WI38 (cell line): ENCODE results near the gene AMMECR1.

Experiments used
- H3K4me3 ChIP-seq: 2 replicates; pipeline ENCODE4 v1.5.1; 2011; ENCODE audit warnings: low read depth, mild to moderate bottlenecking, control low read depth, low read length
- TF ChIP-seq, protein P1 (sequence below): IDR thresholded peaks from 2 replicates; pipeline ENCODE4 v1.5.1; 2012; ENCODE audit warnings: low read depth, mild to moderate bottlenecking, control low read depth, low read length

Gene AMMECR1

DNA sequence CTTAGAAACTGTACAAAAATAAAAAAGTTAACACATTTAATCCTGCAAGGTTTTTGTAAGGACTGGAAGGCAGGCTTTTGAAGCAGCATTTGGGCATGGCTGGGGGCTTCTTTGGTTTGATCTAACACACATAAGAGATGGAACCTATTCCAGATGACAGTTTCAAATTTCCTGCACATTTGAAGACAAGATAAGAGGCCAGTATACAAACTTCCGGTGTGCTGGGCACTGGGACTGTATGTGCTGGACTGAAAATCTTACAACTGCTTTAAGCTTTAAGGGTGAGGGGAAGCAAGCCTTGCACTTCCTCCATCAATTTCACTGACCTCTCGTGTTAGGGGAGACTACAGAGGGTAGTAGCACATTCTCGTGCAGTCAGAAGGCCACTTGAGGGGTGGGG, 122.9 kb downstream of the AMMECR1 start:
- no peak overlapping the region for H3K4me3 ChIP-seq
- TF ChIP-seq, protein P1, sequence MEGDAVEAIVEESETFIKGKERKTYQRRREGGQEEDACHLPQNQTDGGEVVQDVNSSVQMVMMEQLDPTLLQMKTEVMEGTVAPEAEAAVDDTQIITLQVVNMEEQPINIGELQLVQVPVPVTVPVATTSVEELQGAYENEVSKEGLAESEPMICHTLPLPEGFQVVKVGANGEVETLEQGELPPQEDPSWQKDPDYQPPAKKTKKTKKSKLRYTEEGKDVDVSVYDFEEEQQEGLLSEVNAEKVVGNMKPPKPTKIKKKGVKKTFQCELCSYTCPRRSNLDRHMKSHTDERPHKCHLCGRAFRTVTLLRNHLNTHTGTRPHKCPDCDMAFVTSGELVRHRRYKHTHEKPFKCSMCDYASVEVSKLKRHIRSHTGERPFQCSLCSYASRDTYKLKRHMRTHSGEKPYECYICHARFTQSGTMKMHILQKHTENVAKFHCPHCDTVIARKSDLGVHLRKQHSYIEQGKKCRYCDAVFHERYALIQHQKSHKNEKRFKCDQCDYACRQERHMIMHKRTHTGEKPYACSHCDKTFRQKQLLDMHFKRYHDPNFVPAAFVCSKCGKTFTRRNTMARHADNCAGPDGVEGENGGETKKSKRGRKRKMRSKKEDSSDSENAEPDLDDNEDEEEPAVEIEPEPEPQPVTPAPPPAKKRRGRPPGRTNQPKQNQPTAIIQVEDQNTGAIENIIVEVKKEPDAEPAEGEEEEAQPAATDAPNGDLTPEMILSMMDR, result no peak

DNA sequence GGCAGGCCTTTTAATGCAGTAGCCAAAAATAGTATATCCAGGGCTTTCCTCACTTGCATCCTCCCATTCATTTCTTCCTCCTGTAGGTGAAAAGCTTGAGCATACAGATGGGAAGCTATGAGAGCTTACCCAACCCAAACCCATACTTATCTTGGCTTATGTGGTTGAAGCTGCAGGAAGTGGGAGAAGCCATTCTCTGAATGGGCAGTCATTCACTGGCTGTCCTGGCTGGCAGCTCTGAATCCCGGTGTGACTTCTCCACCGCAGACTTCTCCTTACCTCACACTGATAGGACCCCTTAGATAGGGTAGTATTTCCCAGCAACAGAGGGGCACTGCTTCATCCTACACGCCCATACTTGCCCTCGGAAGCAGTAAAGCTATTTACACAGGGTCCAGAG, 125.4 kb downstream of the AMMECR1 start:
- TF ChIP-seq, protein P1, result no peak
- H3K4me3 ChIP-seq, result no peak overlapping the region

DNA sequence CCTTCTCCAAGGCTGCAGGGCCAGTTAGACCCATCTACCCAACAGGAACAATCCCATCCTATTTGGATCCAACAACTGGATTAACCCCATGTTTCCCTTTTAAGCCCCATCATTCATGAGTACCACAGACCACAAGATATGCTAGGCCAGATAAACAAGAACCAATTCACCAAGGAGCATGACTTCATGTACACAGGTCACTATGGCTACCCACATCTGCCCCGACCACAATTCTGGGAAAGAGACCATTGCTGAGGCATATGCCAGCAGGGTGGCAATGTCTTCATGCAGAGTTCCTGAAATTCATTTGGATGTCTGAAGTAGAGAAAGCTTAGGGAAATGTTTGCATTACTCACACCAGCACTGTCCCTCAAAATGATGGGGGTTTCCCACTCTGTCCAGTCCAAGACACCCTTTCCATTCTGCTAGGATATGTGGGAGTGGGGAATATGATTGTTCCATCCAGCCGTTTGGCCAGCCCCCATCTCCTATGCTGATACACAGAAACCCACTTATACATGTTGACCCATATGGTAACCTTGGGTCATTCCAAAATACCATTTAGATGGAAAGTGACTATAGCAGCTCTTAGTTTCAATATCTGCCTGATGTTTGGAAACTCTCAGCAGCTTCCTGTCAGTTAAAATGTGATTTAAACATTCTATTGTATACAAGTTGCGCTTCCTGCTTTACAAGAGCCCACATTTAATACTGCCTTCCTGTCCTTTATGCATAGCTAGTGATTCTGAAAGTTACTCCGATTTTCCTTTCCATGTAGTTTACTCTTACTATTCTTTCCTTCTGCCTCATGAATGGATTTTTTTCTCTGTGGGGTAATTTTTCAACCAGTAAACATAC, 129.0 kb downstream of the AMMECR1 start:
- TF ChIP-seq, protein P1, result no peak

DNA sequence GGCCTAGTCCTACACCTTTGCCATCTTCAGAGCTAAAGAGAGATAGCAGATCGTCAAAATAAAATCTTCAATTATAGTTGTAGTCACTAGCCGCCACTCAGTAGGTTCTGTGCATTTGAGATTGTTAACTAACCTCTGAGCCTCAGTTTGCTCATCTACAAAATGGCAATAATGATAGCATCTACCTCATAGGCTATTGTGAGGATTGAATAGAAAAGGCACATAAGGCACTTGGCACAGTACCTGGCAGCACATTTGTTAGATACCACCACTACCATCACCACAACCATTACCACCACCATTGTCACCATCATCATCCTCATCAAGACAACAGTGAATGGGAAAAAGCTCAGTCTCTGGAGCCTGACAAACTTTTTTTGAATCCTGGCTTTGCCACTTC, 134.6 kb downstream of the AMMECR1 start:
- H3K4me3 ChIP-seq, result no peak overlapping the region
- TF ChIP-seq, protein P1, result no peak

More for the DNA sequence above, 129.0 kb downstream of the AMMECR1 start:
- no peak overlapping the region for H3K4me3 ChIP-seq

DNA sequence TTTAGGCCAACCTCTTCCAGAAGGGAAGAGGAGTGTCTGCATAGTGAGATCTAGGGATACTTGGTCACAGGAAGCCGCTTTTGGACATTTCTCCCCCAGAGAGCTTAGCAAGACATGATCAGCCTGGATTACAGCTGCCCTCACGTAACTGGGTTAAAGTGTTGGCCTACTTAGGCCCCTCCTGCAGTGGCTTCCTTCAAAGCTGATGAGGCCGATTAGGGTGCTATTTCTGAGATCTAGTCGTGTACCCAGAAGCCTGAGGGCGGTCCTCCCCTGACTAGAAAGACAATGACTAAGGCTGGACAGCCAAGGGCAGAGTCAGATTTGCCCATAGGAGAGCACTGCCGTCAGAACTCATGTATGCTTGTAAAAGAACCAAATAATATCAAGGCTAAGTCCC, 135.0 kb downstream of the AMMECR1 start:
- H3K4me3 ChIP-seq, result no peak overlapping the region
- TF ChIP-seq, protein P1, result no peak

DNA sequence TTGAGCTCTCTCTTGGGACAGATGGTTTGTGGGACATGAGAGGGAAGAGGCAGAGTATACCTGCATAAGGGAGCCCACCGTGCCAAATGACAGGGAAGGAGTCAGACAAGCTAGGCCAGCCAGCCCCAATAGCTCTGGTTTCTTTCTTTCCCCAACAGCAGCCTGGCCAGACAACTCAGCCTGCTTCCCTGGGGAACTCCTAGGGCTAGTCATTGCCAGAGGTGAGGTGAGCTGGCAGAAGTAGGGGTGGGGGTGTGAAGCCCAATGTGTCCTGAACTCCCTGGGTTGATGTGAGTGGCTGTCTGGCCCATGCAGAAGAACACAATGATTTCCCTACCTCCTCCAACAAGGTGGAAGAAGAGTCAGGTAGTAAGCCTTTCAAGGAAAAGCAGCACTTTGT, 135.5 kb downstream of the AMMECR1 start:
- H3K4me3 ChIP-seq, result no peak overlapping the region
- TF ChIP-seq, protein P1, result no peak

DNA sequence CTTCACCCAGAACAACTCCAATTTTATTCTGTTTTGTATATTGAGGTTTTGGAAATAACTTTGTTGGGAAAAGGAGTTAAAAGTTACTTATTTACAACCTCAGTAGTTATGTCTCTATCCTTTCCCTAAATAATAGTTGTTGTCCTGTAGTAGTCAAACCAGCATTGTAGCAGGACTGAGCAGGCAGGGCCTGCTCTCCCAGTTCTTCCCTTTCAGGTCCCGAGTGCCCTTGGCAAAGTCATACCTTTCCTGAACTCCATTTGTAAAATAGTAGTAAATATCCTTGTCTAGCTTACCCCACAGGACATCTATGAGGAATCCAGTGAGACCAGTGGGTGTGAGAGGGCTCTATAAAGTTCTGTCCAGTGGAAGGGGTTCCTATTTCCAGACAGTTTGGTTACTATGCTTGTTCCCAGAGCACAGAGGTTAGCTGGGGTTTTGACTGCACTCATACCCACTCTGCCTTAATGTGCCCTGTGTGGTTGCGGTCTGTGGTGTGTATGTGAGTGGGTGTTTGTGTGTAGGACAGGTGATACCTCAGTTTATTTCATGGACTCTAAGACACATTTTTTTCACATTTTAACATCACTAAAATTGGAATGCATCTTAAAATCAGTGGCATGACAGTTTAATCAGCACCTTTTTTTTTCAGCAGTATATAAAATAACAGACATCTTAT, 136.3 kb downstream of the AMMECR1 start:
- H3K4me3 ChIP-seq, result no peak overlapping the region
- TF ChIP-seq, protein P1, result no peak
